NCI-H2107 treated with DMSO at 0.1 percent for 48 hours (cell line): ENCODE data around the gene CHRD.

Experiments
- DNase-seq: peaks from one replicate; lab custom pipeline; 2025; ENCODE audit not compliant: unreplicated experiment; lab: John Stamatoyannopoulos, UW

The CHRD gene

DNA sequence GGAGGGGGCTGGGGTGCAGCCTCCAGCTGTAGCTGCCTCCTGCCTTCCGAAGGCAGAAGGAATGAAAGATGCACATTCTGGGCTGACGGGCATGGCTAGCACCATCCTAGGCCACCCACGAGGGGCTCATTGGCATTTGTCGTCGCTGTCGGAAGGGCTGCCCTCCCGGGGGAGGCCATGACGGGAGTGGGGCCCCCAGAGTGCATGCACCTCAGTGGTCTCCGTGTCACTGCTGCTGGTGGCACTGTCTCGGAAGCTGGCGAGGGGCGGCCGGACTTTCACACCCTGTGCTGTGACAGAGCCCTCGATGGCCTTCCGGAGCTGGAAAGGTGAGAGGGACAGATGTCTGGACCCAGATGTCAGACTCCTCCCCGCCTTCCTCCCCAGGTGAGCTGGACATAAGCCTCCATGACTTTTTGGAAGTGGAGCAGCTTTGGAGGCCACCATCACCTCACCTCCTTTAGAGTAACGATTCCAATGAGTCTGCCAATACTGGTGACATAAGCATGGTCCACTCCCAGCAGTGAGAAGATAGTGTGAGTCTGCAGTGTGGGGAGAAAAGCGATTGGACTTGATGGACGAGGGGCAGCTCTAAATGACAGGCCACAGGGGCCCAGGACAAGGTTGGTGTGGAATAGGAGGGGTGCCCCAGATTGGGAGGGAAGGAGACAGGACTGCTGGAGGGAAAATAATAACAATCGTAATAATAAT is 33.2 kb upstream of the CHRD start:
- no peak for DNase-seq

DNA sequence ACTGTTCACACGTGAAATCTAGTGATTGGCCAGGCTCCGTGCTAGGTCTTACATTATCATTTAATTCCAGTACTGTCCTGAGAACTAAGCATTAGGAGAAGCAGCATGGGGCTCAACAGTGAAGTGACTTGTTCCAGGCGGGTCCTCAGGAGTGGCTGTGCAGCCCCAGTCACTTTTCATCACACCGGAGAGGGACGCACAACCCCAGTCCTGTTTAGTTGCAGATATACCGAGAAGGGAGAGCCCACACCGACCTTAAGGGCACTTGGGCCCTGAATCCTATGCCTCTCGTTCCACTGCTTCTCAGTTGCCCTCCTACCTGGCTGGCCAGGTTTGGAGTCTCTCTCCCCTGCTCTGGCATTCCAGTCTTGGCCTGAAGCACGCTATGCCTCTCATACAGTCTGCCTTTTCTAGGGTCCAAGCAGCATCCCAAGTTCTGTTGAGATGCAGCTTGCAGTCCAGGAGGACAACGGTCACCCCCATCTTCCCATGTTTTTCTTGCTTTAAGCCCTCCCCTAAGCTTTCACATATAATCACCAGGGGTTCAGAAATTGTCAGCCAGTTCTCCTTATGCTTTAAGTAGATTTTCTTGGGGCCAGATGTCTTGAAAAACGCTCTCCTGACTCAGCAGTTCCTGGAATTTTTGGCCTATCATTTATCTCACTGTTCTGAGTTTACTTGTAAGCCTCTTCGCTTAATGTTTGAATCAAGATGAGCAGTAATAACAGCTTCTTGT is 32.4 kb upstream of the CHRD start:
- DNase-seq, result no peak

DNA sequence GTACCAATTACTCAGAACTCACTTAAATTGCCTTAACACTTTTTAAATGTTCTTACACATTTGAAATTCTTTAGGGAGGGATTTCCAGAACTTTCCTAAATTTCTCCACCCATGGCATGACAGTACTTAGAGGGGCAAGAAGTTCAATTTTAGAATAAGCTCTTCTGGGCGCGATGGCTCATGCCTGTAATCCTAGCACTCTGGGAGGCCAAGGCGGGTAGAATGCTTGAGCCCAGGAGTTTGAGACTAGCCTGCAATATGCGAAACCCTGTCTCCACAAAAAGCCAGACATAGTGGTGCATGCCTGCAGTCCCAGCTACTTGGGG is 31.8 kb upstream of the CHRD start:
- no peak for DNase-seq

DNA sequence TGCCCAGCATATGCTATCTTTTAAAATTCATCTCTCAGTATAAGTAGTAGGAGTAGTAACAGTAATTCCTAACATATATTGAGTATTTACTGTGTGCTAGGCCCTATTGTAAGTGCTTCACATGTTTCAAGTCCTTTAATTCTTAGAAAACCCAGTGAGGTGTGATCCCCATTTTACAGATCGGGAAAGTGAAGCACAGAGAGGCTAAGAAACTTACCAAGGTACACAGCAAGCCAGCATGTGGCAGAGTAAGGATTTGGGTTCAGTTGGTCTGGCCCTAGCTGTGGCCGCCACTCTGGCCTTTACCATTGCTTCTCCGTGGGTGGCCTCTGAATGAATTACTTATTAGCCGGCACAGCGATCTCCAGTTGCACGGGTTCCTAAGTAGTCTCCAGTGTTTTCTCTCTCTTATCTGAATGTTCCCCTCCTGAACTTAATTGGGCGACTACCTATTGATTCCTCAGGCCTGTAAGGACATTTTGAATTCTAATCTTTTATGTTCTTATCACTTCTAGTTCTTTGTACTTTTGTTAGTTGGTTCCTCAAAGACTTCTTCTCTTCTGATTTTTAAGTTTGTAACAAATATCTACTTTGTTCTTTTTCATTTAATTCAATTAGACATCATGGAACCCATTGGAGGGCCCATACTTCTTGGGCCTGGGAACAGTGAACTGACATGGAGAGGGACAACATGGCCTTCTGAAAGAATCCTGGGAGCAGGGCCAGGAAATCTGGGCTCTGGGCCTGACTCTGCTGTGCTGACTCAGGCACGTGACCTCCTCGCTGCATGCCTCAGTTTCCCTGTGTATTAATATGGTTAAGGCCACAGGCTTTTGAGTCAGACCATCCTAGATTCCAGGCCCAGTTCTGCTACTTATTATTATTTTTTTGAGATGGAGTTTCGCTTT is 30.0 kb upstream of the CHRD start:
- DNase-seq, result no peak

DNA sequence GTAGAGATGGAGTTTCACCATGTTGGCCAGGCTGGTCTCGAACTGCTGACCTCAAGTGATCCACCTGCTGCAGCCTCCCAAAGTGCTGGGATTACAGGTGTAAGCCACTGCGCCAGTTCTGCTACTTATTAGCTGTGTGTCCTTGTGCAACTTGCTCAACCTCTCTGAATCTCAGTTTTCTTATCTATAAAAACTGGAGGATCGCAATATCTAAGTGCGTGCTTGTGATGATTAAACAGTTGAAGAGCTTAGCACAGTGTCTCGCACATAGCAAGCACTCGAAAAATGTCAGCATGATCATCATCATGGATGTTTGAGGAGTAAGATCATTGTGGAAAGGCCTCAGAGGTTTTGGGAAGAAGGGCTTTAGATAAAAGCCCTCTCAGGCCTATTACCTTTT is 29.2 kb upstream of the CHRD start:
- no peak for DNase-seq

DNA sequence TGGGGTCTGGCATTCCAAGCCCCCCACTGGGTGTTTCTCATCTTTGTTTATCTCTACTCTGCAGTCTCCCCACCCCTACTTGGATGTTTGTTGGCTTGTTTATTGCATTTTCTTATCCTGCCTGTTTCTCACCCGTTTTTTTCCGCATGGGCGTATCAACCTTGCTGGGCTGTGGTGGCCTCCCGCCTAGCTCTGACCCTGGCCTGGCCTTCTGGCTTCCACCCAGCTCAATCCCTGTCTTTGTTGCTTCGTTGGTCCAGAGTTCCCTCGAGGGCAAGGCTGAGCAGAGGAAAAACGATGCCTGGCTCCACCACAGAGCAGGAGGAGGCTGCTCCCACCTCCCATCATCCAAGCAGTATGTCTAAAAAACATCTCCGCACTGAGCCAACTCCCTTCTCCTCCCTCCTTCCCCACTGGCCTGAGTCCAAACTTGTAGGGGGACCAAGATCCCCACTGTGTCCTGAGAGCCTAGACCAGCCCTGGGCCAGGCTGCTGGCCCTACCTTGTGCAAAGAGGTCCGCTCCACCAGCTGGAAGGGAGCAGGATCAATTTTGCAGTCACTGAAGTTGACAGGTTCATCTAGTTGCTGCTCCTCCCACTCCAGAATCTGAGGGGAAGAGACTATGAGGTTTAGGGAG is 28.2 kb upstream of the CHRD start:
- no peak for DNase-seq

DNA sequence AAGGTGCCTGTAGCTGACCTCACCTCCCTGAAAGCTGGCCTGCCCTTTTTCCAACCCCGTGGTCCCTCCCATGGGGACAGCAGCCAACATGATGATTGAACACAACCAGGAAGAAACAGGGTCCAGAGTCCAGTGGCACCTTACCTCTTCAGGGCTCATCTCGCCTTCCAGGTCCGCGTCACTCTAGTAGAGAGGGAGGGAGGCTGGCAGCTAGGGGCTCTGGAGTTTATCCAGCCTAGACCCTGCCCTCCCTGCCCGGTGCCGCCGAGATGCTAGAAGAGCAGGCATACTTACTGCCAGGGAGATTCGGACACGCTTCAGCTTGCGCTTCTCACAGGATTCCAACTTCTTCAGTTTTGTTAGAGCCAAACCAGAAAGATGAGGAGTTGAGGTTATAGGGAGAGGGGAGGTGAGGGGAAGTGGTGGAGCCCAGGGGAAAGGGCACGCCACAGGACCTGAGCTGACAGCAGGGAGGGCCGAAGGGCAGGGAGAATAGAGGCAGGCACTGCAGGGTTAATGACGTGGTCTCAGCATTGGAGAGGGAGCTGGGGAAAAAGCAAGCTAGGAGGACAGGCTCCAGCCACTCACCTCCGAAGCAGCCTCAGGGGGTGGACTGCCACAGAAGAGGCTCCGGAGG is 27.6 kb upstream of the CHRD start:
- DNase-seq, result no peak

DNA sequence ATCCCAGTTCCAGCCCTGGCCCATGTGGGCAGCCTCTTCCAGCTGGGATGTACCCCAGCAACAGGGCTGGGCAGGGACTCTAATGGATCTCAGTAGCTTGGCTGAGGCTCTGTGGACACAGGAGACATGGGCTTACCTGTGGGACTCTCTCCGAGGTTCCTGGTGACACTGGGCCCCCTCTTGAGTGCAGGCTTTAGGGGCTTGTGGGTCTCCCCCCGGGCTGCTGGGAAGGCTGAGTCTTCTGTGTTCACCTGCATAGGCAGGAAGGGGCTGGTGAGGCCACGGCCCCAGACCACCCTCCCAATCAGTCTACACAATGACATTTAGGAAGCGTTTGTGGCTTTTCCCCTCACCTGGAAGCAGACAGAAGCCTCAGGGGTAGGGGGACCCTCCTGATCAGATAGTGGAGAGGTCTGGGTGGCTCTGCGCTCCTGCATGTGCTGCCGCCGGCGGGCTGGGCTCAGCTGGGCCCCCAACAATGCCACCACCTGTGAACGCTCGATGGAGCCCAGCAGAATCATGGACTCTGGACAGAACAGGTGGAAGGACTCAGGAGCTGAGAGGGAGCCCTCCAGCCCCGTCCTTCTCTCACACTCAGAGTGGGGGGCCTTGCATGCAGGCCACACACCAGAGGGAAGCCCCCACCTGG is 26.8 kb upstream of the CHRD start:
- DNase-seq, result no peak

DNA sequence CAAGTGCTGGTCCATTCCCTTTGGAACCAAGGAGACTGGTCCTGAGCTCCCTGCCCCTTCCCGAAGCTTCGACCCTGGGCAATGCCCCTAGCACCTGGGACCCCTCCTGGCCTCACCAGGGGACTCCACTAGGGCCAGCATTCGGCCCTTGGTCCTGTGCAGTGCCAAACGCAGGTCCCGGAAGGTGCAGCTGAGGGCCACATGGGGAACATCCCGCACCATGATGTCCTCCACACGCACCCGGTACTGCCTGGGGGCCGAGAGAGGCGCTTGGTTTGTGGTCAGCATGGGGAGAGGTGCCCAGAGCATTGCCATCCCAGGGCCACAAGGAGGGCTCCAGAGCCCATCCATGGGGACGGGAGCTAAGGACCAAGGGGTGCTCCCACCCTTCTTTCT is 26.3 kb upstream of the CHRD start:
- no peak for DNase-seq

DNA sequence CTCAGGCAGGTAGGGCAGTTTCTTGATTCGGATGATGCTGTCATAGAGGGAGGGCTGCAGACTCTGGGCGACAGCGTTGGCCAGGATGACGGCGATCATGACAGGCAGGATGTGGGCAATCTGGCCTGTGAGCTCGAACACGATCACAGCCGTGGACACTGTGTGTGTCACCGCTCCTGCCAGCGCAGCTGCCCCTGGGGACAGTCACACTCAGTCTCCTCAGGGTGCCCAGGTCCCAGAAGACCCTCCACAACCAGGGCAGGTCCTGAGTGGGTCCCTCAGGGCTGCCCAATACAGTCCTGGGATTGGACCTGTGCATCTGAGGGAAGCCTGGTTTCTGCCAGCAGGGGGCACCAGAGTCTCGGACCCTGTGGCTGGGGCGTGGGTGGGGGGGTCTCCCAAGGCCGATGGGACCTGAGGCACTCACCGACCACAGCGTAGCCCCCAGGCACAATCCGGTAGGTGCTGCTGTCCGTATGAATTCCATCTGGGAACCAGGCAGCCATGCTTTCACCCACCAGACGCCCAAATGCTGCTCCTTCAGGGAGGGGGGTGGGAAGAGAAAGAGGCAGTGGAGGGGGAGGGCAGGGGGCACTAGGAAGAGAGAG is 25.6 kb upstream of the CHRD start:
- no peak for DNase-seq

DNA sequence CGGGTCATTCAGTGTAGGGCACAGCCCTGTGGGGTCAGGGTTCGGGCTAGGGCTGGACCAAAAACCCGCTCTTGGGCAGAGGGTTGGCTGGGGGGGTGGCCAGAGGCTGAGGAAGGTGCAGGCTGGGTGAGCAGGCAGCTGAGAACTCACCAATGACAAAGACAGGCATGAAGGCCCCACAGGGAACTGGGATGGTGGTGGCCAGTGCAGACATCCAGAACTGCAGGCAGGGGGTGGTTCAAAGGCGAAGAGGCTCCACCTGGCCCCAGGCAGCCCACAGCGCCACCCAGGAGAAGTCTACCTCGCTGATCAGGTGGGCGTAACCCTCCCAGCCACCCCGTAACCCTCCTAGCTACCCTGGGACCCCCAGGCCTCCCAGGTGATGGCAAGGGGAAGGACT is 25.1 kb upstream of the CHRD start:
- no peak for DNase-seq

DNA sequence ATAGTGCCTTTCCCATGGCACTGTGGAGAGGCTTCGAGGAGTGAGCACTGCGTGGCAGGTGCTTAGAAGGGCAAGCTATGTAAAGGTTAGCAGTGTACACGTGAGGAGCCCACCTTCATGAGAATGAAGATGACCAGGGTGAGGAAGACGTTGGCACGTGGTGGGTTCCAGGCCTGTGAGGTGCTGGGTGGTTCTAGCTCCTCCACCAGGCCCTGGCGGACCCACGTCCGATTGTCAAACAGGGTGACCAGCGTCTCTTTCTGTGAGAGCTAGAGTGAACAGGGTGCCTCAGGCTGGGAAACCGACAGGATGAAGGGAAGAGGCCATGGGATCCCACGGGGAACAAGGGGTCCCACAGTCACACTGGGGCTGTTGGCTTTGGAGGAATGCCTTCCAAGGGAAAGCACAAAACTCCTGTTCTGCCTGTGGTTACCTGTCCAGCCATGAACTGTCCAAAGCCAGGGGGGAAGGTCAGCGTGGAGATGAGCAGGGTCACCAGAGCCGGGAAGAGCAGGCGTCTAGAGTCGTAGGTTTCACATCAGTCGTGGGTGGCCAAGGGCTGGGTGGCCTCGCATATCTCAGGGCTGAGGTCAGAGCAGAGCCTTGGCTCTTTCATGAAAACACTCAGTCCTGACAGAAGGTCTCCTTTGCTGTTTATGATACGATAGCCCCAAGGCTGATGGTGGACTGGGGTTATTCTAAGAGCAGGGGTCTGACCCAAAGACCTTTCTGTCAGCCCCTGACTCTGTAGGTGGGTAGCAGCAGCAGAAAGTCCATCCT is 24.4 kb upstream of the CHRD start:
- no peak for DNase-seq

DNA sequence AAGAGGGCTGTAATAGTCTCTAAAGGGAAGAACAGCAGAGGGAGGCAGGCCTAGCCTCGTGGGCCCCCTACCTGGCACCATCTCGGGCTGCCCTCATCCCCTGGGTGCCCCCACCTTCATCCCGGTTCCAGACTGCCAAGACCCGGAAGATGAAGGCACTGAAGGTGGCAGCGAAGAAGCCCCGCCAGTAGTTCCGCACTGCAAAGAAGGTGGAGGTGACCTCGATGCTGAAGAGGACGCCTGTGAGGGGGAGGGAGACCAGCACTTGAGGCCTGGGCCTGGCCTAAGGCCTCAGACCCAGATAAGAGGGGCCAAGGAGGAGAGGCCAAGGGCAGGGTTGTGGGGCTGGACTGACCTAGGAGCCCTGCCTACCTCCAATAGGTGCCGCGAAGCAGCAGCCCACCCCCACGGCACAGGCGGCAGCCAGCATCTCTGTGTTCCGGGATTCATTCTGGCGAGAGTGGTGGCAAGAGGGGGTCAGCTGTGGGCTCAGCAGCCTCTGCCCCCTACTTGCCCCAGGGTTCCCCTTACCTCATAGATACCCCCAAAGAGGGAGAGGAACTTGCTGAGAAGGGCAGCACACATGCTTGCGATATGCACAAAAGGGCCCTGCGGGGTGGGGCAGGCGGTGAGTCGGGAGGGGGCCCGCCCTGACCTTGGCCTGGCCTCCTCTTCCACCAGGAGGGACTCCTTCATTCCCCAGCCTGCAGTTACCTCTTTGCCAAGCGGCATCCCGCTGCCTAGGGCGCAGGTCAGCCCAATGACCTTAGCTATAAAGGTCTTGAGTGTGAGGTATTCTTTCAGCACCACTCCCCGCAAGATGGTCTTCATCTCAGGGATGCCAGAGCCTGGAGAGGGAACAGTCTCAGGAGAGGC is 22.4 kb upstream of the CHRD start:
- DNase-seq, result no peak

DNA sequence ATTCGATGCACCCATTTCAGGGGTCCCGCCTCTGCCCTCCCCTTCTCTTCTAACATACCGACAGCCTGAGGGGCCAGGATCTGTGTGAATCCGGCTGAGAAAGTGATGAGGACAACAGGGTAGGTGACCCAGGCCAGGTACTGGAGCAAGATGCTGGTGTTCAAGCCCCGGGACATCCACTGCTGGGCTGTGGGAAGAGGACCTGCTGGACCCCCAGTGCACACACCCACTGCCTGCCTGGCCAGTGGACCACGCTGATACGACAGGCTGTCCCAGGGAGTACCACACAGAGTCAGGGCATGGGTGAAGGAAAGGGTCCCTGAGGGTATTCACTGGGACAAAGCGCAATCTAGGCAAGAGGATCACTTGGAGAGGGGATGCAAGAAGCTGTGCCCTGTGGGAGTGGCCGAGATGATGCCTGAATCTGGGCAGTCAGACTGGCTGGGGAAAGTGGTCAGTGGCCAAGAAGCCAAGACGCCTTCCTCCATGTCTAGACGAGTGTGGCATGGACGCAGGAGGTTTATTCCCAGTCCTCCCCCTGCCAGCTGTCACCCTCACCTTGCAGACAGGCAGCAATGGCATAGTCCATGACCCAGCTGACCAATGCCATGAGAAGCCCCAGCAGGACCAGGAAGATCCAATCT is 21.6 kb upstream of the CHRD start:
- no peak for DNase-seq

DNA sequence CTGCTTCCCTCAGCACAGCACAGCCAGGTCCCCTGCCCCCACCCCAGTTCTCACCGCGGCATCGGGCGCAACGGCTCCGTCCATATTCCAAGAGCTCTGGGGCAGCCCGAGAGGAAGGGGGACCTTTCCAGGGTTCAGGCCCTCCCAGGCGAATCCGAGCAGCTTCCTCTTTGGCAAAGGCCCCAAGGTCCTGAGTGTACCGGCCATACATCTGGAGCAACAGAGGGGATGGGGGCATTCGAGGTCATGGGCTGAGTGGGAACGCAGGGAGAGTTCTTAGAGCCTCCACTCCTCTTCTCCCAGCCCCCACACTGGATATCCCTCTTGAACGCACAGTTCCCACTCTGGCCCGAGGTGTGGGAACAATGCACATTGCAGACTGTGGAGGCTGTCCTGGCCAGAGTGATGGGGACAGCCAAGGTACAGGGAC is 20.9 kb upstream of the CHRD start:
- no peak for DNase-seq

DNA sequence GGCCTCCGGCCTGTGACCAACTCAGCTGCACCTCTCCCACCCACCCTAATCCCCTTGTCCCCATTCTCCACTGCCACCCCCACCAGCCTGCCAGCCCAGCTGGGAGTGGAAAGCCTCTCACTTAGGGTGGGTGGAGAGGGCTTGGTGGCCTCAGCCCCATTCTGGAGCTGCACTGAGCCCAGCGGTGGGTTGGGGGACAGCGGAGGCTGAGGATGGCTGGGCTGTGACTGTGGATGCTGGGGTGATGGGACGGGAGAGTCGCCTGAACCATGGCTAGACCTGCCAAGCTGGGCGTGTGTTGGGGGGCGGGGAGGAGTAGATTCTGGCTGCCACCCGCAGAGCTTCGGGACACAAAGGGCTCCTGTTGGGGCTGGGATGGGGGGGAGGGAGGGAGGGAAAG is 20.2 kb upstream of the CHRD start:
- DNase-seq, result no peak

DNA sequence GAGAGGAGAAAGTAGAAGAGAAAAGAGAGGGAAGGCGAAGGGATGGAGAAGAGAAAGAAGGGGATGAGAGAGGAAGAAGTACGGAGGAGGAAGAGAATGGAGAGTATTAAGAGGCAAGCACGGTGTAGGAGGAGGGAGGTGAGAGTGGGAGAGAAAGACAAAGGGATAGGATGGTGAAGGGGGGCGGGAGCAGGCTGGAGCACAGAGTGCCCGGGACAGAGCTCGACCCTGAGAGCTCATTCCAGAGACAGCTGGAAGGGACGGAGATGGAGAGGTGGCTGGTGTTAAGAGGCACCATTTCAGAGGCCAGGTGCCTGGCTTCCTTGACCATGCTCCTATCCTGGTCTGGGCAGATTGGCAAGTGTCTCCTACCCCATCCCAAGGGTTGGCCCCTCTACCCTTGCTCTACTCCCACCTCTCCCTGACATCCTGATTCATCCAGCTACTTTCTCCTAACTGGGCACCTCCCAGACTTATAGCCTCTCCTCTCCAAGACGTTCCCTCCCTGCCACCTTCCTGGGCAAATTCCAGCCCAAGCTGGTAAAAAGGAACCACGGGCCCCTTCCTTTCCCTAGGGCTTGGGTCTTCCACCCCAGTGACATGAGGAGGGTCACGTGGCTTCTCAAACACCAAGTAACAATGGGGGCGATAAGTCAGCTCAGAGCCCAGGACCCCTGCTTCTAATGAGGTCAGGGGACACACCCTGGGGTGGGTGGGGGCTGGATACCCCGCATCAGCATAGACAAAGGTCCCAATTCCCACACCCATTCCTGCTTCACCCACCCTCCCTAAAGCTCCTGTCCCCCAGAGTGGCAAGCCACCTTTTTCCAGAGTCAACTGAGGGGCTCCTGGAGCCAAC is 19.6 kb upstream of the CHRD start:
- DNase-seq, result no peak
